ENCODE measurements around the gene EP400.
"Not testable (repeated sequence)": the region's sequence is repeated elsewhere in the genome, so short reads cannot be mapped to it uniquely, and the experiment has no call there.

The EP400 gene

GRCh38 chr12:131984334-131984733 is 34.6 kb downstream of the EP400 start (continued):
- TF ChIP-seq HOXA7 (CRISPR knock-in tag; IDR thresholded peaks at IDR 0.05; ENCODE audit: borderline replicate concordance) (no peak), ZSCAN16 (tag by site-specific recombination; IDR thresholded peaks at IDR 0.05) (no peak), ZNF37A (tag by site-specific recombination; IDR thresholded peaks at IDR 0.05) (no peak)

- peaks cover 21 to 79% of the 10 kb centered on the region in 2 experiments for H3K36me3 ChIP-seq (ENCODE audit: control insufficient read depth in 2 of 2, insufficient read depth in 1 of 2, low read length in 2 of 2)
- H3K9me3 ChIP-seq (ENCODE audit: control insufficient read depth, insufficient read depth, low read depth, low read length); H3K27ac ChIP-seq (ENCODE audit: extremely low read depth, low read depth, low read length); CTCF ChIA-PET; H3K4me3 ChIP-seq (ENCODE audit: low read depth, low read length); H3K4me1 ChIP-seq (ENCODE audit: control insufficient read depth, insufficient read depth, low read length); POLR2A ChIA-PET: not testable (repeated sequence)
Observed at GRCh38 chr12:131985510-131985875, 35.8 kb downstream of the EP400 start.

- Histone ChIP-seq H3K9me3 (ENCODE audit: control insufficient read depth, insufficient read depth, low read depth, low read length) (no peaks in the 10 kb centered on the region), H3K4me3 (ENCODE audit: low read depth, low read length) (no peak overlapping the region), H3K27ac (ENCODE audit: extremely low read depth, low read depth, low read length) (no peak overlapping the region), H3K36me3 (ENCODE audit: control insufficient read depth in 2 of 2, insufficient read depth in 1 of 2, low read length in 2 of 2) (peaks cover 20 to 80% of the 10 kb centered on the region in 2 experiments), H3K4me1 (ENCODE audit: control insufficient read depth, insufficient read depth, low read length) (no peaks in the 10 kb centered on the region)
- ChIA-PET POLR2A (no interaction called here), CTCF (no interaction called here)
- TF ChIP-seq ZEB2 (tag by site-specific recombination; IDR thresholded peaks at IDR 0.05) (no peak), EGR2 (tag by site-specific recombination; IDR thresholded peaks at IDR 0.05; ENCODE audit: low read depth) (no peak), PRDM10 (tag by site-specific recombination; IDR thresholded peaks at IDR 0.05) (no peak), ZNF521 (tag by site-specific recombination; IDR thresholded peaks at IDR 0.05) (no peak), PRDM2 (tag by site-specific recombination; IDR thresholded peaks at IDR 0.05; ENCODE audit: borderline replicate concordance) (no peak), ZNF777 (tag by site-specific recombination; IDR thresholded peaks at IDR 0.05; ENCODE audit: borderline replicate concordance) (no peak), ZIC2 (tag by site-specific recombination; IDR thresholded peaks at IDR 0.05) (no peak), ZNF510 (tag by site-specific recombination; IDR thresholded peaks at IDR 0.05; ENCODE audit: insufficient replicate concordance) (no peak), ZNF48 (tag by site-specific recombination; IDR thresholded peaks at IDR 0.05) (no peak)
Observed at GRCh38 chr12:131986361-131986760, 36.6 kb downstream of the EP400 start.
